Pancreas (tissue), 10 donors: ENCODE measurements around the gene GLYATL3. TPM values are rescaled to one million over a fixed set of nuclear protein-coding genes. Genes with fewer than 3 reads are reported as not detected.
A peak's percentile ranks its signal among the peaks of the same experiment; 100 is the strongest.

ENCODE experiments used
- ATAC-seq, 4 donors: fragments of 200-7000 bp; cut with Tn5 transposase; one replicate each; pipeline versions ENCODE4 v1.8.0 to v1.9.1; 2020; ENCODE audit warnings: mild to moderate bottlenecking in 4 of 4, moderate library complexity in 4 of 4
- DNase-seq, 6 donors: peaks; one replicate each; pipeline ENCODE4 v3.0.0-alpha.2; 2020
- FAIRE-seq: peaks from 2 replicates; lab custom pipeline; 2012; peaks lifted over from hg19 to GRCh38; lab: Jason Lieb, UNC
- H3K27ac ChIP-seq, 4 donors: fragments of 200-600 bp; sonication (generic); 1 replicate in 3 of 4; 2 replicates in 1 of 4; pipeline versions ENCODE4 v1.5.0 to v1.8.0; 2020
- H3K27me3 ChIP-seq, 4 donors: fragments of 200-600 bp; one replicate each; pipeline ENCODE4 v1.8.0; 2021
- H3K36me3 ChIP-seq, 3 donors: fragments of 200-600 bp; sonication (generic) in 1 of 3; one replicate each; pipeline versions ENCODE4 v1.5.0 to v1.8.0; 2020 to 2021
- H3K4me1 ChIP-seq, 3 donors: fragments of 200-600 bp; one replicate each; pipeline ENCODE4 v1.8.0; 2021
- H3K4me3 ChIP-seq, 4 donors: fragments of 200-600 bp; sonication (generic) in 2 of 4; one replicate each; pipeline versions ENCODE4 v1.5.0 to v1.8.0; 2020 to 2021
- H3K9me3 ChIP-seq, 4 donors: fragments of 200-600 bp; one replicate each; pipeline ENCODE4 v1.8.0; 2021
- CTCF ChIP-seq, 4 donors: fragments of 200-600 bp; sonication (generic) in 3 of 4; IDR thresholded peaks; one replicate each; pipeline versions ENCODE4 v1.5.0 to v1.8.0; 2021; ENCODE audit warnings: antibody characterized with exemption in 4 of 4
- WGBS, 2 donors: extraction: QIAGEN DNeasy Blood & Tissue Kit; methylation state at CpG; one replicate each; pipeline ENCODE4 v1.1.7; 2013; 5-methylcytosine and 5-hydroxymethylcytosine counted together
- intact Hi-C, 3 donors: fragments of 100-400 bp; cut with DNase I; formaldehyde crosslinking; loops; one replicate each; pipeline versions ENCODE4 v1.11.1 to v1.14.2; 2022
- polyA plus RNA-seq, 2 donors: library from polyadenylated mRNA; stranded (reverse); fragments of 200-250 nt; gene quantifications; one replicate each; pipeline ENCODE4 v1.2.3, GENCODE V29; 2013
- total RNA-seq, 6 donors: library from RNA; stranded (reverse); fragmentation: NEBNext Ultra II Directional in 4 of 6; extraction: Animal tissue kit (Norgen Biotek cat#: 25700) in 4 of 6; gene quantifications; one replicate each; pipeline versions ENCODE4 v1.2.1 to v1.2.4, GENCODE V29; 2021 to 2023
- donor health status: healthy with polysubstance abuse.
- donor health status: DM: no; HTN: no; CAD: no; lungs with moderate emphysema.
- donor health status: DM: no; HTN: no; CAD: no.
- donor health status: control.
- donor health status: control.
- donor health status: Bipolar disorder and iron deficiency.
- donor health status: DM: yes; HTN: yes; CAD: no.
- donor health status: DM: no; HTN: no; CAD: no.
- donor health status: DM: no; HTN: no; CAD: no.
- donor health status: DM: yes; HTN: yes; CAD: no.

Gene GLYATL3
- total and polyA plus RNA-seq, 8 donors: 0.09 TPM; not detected in 7

DNA sequence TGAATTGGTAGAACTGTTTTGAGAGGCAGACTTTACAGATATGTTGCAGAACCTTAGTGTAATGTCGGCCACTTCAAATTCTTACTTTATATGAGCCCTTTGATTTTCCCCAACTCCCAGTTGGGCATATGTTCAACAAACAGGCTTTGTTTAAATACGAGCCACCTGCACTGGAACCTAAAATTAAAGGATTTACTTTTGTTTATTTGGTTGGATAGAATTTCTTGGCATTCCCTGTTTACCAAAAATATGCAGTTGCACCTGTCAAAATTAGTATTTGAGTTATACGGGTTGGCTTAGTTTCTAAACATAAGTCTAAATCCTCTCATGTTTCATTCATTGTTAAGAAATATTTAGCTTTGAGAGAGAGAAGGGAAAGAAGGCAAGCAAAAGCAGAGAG is 2.4 kb upstream of the GLYATL3 start:
- no peaks in the 10 kb centered on the region for H3K9me3 ChIP-seq
- 51 to 52% methylated on average over 3 of the region's 3 CpGs for WGBS, 2 donors
- no peak overlapping the region for H3K4me3 ChIP-seq
- H3K27me3 ChIP-seq: no peaks in the 10 kb centered on the region
- FAIRE-seq (no peak), ATAC-seq (no peak), DNase-seq (no peak)
- H3K36me3 ChIP-seq: no peaks in the 10 kb centered on the region
- intact Hi-C loops: no loop called here
- H3K4me1 ChIP-seq: no peaks in the 10 kb centered on the region
- no peak for TF ChIP-seq CTCF (IDR thresholded peaks at IDR 0.05)
- no peak overlapping the region for H3K27ac ChIP-seq

GRCh38 chr6:49499126-49499525 is 597 bp upstream of the GLYATL3 start:
- DNase-seq: no peak
- intact Hi-C loops: no loop called here
- H3K36me3 ChIP-seq: no peaks in the 10 kb centered on the region
- no peak for ATAC-seq
- no peak for TF ChIP-seq CTCF (IDR thresholded peaks at IDR 0.05)
- H3K27me3 ChIP-seq: no peaks in the 10 kb centered on the region
- no peak overlapping the region for H3K4me3 ChIP-seq
- WGBS, 2 donors: 74 to 76% methylated on average over 1 of the region's 1 CpG
- no peaks in the 10 kb centered on the region for H3K9me3 ChIP-seq
- no peak overlapping the region for H3K27ac ChIP-seq
- no peak for FAIRE-seq
- H3K4me1 ChIP-seq: no peaks in the 10 kb centered on the region

DNA sequence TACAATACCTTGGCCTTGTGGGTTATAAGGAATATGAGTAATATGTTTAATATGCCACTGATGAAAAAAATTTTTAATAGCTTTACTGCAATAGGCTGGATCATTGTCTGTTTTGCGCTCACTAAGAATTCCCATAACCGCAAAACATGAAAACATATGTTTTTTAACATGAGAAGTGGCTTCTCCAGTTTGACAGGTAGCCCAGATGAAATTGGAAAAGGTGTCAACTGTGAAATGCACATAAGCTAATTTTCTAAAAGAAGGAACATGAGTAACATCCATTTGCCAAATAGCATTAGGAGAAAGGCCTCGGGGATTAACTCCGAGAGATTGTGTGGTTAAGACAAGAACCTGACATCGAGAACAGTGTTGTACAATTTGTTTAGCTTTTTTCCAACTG is 4.9 kb downstream of the GLYATL3 start:
- intact Hi-C loops: no loop called here
- H3K4me3 ChIP-seq: no peak overlapping the region
- 76 to 99% methylated on average over 5 of the region's 5 CpGs for WGBS, 2 donors
- H3K27ac ChIP-seq: no peak overlapping the region
- ATAC-seq: no peak
- FAIRE-seq: no peak
- no peak for TF ChIP-seq CTCF (IDR thresholded peaks at IDR 0.05)
- H3K4me1 ChIP-seq: peaks cover 0 to 10% (median 0%) of the 10 kb centered on the region in 3 donors
- H3K9me3 ChIP-seq: no peaks in the 10 kb centered on the region
- no peak for DNase-seq
- no peaks in the 10 kb centered on the region for H3K27me3 ChIP-seq
- H3K36me3 ChIP-seq: no peaks in the 10 kb centered on the region

DNA sequence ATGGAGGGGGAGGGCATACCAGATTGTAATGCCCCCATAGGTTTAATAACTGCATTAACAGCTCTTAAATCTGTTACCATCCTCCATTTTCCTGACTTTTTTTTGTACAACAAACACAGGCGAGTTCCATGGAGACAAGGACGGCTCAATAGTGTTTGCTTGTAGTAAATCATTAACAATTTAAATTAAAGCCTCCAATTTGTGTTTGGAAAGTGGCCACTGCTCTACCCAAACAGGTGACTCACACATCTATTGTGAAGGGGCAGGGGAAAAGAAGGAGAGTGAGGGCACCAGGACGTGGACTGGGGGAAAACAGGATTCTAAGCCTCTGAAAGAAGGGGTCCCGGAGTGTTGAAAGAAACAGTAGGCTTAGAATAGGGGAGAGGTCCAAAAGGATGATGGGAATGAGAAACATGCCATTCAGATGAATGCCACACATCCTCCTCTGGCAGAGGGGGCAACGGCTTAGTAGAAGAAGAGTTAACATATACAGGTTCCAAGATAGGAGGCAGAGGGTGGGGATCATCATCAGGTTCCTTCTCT is 6.9 kb downstream of the GLYATL3 start:
- intact Hi-C loops: no loop called here
- peak; percentile 40 to 77 (median 63) for ATAC-seq
- H3K27me3 ChIP-seq: no peaks in the 10 kb centered on the region
- no peaks in the 10 kb centered on the region for H3K9me3 ChIP-seq
- WGBS, 2 donors: 30 to 32% methylated on average over 5 of the region's 5 CpGs
- no peak for FAIRE-seq
- no peaks in the 10 kb centered on the region for H3K36me3 ChIP-seq
- DNase-seq: peak in 3 of 6 donors; percentile 31 to 39 (median 36)
- peaks cover 0 to 10% (median 0%) of the 10 kb centered on the region in 3 donors for H3K4me1 ChIP-seq
- peak overlapping the region in 2 of 4 donors; percentile 19 to 54 for H3K27ac ChIP-seq
- H3K4me3 ChIP-seq: no peak overlapping the region
- no peak for TF ChIP-seq CTCF (IDR thresholded peaks at IDR 0.05)

GRCh38 chr6:49509342-49509741 is 9.6 kb downstream of the GLYATL3 start:
- H3K27ac ChIP-seq: no peak overlapping the region
- no peaks in the 10 kb centered on the region for H3K9me3 ChIP-seq
- no peaks in the 10 kb centered on the region for H3K36me3 ChIP-seq
- TF ChIP-seq CTCF (IDR thresholded peaks at IDR 0.05): no peak
- ATAC-seq (no peak), FAIRE-seq (no peak), DNase-seq (no peak)
- H3K27me3 ChIP-seq: no peaks in the 10 kb centered on the region
- intact Hi-C loops: no loop called here
- peaks cover 0 to 22% (median 0%) of the 10 kb centered on the region in 3 donors for H3K4me1 ChIP-seq
- H3K4me3 ChIP-seq: no peak overlapping the region
- 83 to 87% methylated on average over 3 of the region's 3 CpGs for WGBS, 2 donors
